PFSK-1 (cell line): Measurements from ENCODE around the gene KAZN.

ENCODE experiments used
- FOXP2 ChIP-seq: optimal IDR thresholded peaks from 2 replicates; pipeline ENCODE3; 2011; ENCODE audit warnings: borderline replicate concordance, control low read depth, inconsistent platforms; ENCODE audit not compliant: insufficient read depth; ENCODE audit errors: extremely low read length, extremely low read depth
- POLR2AphosphoS5 ChIP-seq: IDR thresholded peaks from 2 replicates; pipeline ENCODE4 v1.6.1; 2012; ENCODE audit warnings: low read depth, mild to moderate bottlenecking, control low read depth, low read length, moderate library complexity
- SIN3A ChIP-seq: IDR thresholded peaks from 2 replicates; pipeline ENCODE4 v1.6.1; 2012; ENCODE audit warnings: mild to moderate bottlenecking, low read length, moderate library complexity, borderline replicate concordance; ENCODE audit not compliant: insufficient read depth
- TAF1 ChIP-seq: IDR thresholded peaks from 2 replicates; pipeline ENCODE4 v1.6.1; 2012; ENCODE audit warnings: low read length, control low read depth, borderline replicate concordance; ENCODE audit not compliant: insufficient read depth
- TF ChIP-seq, protein P1 (sequence below), 2 experiments: IDR thresholded peaks; 2 replicates each; pipeline versions ENCODE4 v1.6.1 to v1.8.0; 2011 to 2012; ENCODE audit warnings: low read depth in 2 of 2, low read length in 2 of 2, control low read depth in 1 of 2, inconsistent platforms in 1 of 2, mild to moderate bottlenecking in 1 of 2, moderate library complexity in 1 of 2; ENCODE audit not compliant: insufficient read depth in 1 of 2

Gene KAZN

DNA sequence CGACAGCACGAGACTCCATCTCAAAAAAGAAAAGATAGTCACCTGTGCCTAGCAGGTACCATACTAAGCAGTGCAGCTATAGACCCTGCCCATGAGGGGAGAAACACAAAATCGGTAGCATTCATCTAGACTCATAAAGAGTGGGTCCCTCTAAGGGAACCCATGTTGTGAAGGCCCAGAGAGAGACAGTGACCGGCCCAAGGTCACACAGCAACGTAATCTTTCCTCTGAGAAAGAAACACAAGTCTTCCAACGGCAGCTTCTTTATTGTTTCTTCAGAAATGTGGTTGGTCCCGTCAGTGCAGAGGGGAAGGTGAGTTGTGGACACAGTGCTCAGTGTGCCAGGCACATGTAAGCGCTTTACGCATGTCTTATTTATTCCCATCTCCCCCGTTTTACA lies 356.4 kb downstream of the KAZN start:
- no peak for TF ChIP-seq FOXP2
- TF ChIP-seq SIN3A: no peak
- TF ChIP-seq, protein P1, sequence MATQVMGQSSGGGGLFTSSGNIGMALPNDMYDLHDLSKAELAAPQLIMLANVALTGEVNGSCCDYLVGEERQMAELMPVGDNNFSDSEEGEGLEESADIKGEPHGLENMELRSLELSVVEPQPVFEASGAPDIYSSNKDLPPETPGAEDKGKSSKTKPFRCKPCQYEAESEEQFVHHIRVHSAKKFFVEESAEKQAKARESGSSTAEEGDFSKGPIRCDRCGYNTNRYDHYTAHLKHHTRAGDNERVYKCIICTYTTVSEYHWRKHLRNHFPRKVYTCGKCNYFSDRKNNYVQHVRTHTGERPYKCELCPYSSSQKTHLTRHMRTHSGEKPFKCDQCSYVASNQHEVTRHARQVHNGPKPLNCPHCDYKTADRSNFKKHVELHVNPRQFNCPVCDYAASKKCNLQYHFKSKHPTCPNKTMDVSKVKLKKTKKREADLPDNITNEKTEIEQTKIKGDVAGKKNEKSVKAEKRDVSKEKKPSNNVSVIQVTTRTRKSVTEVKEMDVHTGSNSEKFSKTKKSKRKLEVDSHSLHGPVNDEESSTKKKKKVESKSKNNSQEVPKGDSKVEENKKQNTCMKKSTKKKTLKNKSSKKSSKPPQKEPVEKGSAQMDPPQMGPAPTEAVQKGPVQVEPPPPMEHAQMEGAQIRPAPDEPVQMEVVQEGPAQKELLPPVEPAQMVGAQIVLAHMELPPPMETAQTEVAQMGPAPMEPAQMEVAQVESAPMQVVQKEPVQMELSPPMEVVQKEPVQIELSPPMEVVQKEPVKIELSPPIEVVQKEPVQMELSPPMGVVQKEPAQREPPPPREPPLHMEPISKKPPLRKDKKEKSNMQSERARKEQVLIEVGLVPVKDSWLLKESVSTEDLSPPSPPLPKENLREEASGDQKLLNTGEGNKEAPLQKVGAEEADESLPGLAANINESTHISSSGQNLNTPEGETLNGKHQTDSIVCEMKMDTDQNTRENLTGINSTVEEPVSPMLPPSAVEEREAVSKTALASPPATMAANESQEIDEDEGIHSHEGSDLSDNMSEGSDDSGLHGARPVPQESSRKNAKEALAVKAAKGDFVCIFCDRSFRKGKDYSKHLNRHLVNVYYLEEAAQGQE (IDR thresholded peaks at IDR 0.05; ENCODE audit: insufficient read depth in 1 of 2, low read depth in 2 of 2, low read length in 2 of 2): no peak
- no peak for TF ChIP-seq POLR2AphosphoS5
- no peak for TF ChIP-seq TAF1

DNA sequence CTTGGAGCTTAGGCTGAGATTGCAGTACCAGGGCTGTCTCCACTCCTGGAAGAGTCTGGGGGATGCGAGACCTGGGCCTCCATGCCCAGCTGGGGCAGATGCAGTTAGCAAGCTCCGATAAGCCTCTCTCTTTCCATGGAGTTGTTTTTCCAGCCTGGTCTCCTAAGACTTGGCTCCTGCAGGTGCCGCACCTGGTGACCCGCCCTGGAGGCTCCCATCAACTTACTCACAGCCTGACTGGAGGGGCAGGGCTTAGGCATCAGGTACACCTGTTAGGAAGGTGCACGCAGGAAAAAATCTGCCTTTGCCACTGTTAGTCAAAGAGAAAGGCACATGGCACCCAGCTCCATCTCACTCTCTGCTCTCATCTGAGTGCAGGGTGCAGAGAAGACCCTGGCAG lies 356.9 kb downstream of the KAZN start:
- TF ChIP-seq POLR2AphosphoS5 (no peak), SIN3A (no peak), FOXP2 (no peak), TAF1 (no peak)
- TF ChIP-seq, protein P1 (IDR thresholded peaks at IDR 0.05; ENCODE audit: insufficient read depth in 1 of 2, low read depth in 2 of 2, low read length in 2 of 2): no peak

DNA sequence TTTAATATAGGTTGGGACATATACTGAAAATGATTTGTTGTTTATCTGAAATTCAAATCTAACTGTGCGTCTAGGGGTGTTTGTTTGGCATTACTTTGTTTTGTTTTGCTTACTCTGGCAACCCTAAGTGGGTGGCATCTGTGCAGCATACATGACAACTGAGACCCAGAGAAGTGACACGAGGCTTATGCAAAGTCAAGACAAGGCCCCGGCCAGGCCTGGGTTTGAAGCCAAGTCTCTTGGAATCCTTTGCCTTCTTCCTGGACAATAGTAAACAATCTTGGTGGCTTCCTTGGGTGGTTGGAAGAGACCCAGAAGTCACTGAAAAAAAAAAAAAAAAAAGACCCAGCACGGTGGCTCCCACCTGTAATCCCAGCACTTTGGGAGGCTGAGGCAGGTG lies 357.5 kb downstream of the KAZN start:
- no peak for TF ChIP-seq POLR2AphosphoS5
- no peak for TF ChIP-seq SIN3A
- no peak for TF ChIP-seq FOXP2
- TF ChIP-seq, protein P1 (IDR thresholded peaks at IDR 0.05; ENCODE audit: insufficient read depth in 1 of 2, low read depth in 2 of 2, low read length in 2 of 2): no peak
- no peak for TF ChIP-seq TAF1

DNA sequence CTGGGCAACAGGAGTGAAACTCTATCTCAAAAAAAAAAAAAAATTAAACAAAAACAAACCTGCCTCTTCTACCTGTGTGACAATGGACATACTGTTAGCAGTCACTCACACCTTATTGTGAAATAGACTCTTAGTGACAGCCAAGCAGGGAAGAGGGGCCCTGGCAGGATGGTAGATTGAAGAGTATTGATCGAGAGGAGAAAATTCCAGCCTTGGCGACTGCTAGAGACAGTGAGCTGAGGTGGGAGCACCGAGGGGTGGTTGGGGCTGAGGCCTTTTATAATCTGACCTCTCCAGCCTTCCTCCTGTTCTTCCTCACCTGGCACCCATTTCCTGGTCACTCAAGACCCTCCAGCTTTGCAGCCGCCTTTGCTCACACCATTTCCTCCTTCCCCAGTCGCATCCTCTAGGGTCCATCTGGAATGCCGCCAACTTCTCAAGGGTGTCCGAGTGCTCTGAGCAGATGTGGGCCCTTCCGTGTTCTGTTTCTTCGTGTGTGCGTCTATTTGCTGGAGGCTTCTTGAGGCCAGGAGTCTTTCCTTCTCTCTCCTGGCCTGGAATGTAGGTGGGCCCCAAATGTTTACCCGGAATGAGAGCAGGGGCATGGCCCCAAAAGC lies 358.2 kb downstream of the KAZN start:
- TF ChIP-seq, protein P1 (IDR thresholded peaks at IDR 0.05; ENCODE audit: insufficient read depth in 1 of 2, low read depth in 2 of 2, low read length in 2 of 2): no peak
- no peak for TF ChIP-seq FOXP2
- no peak for TF ChIP-seq SIN3A
- TF ChIP-seq TAF1: no peak
- TF ChIP-seq POLR2AphosphoS5: no peak

DNA sequence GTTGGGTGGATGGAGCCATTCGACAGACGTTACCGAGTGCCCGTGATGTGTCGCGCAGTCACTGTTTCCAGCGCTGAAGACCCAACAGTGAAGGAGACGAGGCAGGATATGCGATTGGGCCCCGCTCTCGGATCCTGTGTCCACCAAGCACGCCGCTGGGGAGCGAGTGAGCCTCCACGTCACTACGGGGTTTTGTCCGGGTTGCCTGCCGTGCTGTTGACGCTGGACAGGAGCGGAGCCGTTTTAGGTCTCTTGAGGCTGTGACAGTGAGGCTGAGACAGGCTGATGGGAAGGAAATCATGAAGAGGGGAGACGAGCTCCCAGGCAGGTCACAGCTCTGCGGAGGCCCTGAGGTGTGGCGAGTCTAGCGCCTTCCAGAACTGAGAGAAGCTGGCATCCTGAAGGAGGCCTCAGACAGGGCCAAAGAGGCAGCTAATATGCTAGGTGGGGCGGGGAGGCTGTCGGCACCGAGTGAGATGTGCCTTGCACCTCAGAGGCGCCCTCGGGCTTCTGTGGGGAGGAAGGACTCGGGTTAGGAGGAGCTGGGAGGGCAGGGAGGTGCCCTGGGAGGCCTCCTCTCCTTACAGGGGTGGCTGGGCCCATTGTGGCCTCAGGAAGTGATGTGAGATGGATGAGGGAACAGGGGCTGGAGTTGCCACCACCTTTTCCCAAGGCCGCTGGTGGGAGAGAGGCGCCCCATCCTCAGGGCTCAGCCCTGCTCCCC lies 359.1 kb downstream of the KAZN start:
- TF ChIP-seq FOXP2 (no peak), TAF1 (no peak), SIN3A (no peak), POLR2AphosphoS5 (no peak)
- TF ChIP-seq, protein P1 (IDR thresholded peaks at IDR 0.05; ENCODE audit: insufficient read depth in 1 of 2, low read depth in 2 of 2, low read length in 2 of 2): no peak
